Kidney glomerular epithelial cell (primary cell): ENCODE measurements around the gene GLYR1.

Experiments used
- DNase-seq: peaks from one replicate; lab custom pipeline; 2025; lab: John Stamatoyannopoulos, UW

GLYR1 gene

GRCh38 chr16:4805231-4805630, 41.9 kb downstream of the GLYR1 start:
- no peak for DNase-seq

DNA sequence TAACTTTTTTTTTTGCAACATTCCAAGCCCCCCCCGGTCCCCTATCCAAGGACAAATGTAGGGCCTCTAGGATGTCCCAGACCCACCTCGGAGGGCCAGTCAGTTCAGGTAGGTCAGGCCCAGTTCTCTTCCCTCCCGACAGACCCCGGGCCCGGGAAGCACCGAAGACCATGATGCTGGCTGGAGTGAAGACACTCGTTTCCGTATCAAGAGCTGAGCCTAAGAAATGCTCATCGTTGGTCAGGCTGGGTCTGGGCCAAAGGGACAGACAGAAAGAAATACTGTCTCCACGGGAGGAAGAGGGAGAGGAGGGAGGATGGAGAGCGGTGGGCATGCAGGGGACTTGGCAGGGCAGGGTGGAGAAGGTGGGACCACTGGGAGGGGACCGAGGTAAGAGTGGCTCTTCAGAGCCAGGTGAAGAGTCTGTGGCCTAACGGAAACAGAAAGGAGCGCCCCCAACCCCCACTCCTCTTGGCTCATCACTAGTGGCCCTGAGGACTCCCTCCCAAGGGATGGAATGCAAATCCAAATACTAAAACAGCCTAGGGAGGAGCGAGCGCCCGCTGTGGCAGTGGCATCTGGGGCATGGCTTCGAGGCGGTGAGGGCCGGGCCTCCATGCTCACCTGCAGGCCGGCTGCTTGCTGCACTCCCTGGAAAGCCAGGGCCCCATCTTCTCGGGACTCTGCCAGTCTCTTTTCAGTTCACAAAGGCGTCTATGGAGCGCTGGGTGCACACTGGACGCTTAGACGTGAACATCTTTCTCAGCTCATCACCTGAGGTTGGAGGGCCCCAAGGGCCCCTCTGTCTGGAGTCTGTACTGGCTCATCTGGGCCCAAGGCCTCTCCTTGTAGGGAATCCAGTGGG, 43.0 kb downstream of the GLYR1 start:
- DNase-seq: no peak

DNA sequence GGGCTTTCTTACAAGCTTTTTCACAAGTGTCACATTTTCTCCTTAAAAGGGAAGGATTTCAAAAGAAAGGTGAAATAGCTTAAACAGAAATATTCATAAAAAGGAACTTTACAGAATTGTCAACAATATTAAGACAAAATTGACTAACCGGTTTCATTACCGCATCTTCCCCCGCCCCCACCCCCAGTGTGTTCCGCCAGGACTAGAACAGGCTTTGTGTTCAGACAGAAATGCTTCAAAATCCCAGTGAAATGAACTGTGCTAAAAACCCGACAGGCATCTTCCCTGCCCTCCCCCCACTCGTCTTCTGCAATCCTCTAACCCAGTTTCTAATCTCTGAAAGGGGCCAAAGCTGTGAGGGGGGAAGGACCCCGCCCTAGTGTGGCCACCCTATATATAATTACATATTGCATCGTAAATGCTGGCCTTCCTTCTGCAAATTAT, 43.7 kb downstream of the GLYR1 start:
- DNase-seq: no peak

DNA sequence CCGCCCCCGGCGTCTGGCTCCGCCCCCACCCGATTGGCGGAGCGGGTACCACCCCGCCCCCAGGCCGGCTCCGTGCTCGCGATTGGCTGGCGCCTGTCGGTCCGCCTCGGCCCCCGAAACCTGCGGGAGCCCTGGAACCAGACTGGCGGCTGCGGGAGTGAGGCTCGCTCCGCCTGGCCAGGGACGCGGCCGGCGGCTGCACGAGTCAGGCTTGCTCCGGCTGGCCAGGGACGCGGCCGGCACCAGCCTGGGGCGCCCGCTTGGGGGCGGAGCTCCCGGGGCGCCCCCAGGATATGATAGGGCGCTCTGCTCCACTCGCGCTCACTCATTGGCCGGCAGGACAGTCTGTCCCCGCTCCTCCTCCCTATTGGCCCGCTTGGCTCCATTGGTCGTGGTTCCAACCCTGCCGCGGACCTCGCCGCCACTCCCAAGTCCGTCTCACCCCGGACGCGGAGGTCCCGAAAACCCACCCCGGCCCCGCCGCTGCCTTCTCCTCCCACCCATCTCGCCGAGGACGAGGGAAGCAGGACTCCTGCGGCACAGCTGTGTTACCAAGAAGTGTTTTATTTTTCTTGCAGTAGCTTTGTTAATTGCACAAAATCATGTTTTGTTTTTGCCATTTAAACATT, 44.3 kb downstream of the GLYR1 start:
- peak; percentile 89 for DNase-seq

- peak; percentile 47 for DNase-seq
Measured at GRCh38 chr16:4801962-4802658, 45.0 kb downstream of the GLYR1 start, which contains the start of gene ROGDI. Gene ROGDI, minus strand, starts transcription at chr16:4802633. Its CDS starts 62 bp downstream, at chr16:4802571.

- DNase-seq: no peak
Measured at GRCh38 chr16:4801051-4801961, 45.8 kb downstream of the GLYR1 start.

DNA sequence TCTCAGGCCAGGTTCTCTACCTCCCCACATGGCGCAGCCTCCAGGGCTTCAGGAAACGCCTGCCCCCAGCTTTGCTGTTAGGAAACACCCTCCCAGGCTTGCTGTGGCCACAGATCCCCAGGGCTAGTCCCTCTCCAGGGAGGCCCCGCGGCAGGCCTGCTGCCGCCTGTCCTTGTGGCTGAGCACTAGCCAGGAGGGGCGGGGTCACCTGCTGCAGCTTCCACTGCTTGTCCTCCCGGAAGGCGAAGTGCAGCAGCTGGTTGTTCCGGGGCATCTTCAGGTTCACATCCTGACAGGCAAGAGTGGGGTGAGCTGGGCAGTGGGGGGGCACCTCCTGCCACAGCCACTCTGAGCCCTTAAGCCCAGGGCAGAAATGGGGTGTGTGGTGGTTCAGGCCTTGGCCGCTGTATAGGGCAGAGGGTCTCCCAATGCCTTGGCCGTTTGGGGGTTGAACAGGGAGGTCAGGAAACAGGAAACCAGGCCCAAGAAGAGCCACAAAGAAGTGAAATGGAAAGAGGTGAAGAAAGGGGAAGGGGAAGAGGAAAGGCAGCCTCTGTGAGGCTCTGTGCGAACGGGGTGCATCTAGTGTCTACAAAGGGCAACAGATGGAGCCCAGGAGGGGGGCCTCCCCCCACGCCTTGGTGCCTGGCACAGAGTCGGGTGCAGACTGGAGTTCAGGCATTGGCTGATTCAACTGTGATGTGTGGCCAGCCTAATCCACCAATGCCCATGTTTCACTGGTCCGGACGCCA, 46.6 kb downstream of the GLYR1 start:
- DNase-seq: no peak

DNA sequence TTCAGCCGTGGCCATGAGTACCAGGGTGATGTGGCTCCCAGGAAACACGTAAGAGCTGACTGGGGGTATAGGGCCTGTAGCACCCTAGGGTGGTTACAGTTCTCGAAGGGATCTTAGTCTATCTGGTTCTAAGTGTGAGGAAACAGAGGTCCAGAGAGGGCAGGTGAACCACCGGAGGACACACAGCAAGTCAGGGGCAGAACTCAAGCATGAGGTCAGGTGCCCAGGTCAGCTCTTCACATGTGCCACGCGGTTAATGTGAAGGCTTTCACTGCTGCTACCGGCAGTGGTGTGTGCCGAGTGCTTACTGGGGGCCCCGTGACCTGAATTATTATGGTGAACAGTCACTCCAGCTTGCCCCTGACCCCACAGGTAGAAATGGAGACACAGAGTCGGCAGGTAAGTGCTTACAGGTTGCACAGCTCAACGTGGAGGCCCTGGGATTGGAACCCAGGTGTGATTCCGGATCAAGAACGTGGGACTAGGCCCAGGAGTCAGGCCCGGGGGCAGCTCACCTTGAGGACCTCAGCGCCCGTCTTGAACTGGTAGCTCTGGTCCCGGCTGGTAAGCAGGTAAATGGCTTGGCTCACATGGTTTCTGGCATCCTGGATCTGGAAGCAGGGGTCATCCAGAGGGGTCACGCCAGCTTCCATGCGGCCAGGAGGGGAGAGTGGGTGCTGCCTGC, 47.8 kb downstream of the GLYR1 start:
- no peak for DNase-seq

GRCh38 chr16:4798456-4798855, 48.6 kb downstream of the GLYR1 start:
- DNase-seq: no peak

DNA sequence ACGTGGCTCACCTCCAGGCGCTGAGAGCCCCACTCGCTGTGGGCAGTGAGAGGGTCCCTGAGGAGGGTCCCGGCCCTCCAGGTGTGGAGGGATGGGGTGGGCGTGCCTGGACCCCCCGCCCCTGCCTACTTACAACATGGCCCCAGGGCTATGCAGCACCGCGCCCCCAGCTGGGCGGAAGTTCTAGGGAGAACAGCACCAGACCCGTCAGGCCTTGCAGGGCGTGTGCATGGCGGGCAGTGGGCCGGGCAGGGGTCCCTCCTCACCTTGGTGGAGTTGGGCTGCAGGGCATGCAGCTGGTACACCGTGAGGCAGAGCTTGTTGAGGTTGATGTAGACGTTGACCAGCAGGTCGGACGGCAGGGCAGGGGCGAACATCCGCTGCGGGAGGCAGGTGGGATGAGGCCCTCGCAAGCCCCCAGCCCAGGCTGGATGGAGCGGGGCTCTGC, 49.3 kb downstream of the GLYR1 start:
- no peak for DNase-seq

DNA sequence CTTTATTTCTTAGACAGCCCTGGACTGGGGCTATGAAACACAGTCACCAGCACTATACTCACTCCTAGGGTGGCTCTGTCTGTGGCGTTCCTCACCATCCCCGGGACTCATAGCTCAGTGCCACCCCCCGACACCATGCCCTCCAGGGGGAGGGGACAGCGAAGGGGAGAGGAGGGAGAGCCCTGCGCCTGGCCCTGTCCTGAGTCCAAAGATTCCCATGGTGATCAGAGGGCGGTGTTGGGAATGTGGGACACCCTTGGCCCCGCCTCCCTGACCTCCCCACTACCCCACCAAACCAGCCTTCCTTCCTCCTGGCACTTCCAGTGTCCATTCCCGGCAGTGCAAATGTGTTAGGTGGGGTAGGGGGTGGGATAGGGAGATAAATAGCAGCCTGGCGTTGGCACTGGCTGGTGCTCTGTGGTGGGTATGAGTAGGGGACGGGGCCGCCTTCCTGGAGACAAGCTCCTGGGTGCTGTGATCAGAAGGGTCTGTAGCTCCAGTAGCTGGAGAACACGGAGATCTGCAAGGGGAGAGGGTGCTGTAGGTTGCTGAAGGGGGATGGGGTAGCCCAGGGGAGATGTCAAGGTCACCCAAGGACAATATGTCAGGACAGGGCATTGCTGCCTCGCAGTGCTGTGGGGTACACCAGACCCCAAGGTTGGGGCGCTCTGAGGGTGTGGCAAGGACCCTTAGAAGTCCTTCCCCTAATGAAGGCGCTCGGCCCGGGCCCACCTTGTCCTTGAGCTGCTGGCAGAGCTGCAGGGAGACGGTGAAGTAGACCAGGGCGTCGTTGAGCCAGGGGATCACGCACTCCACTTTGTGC, 49.9 kb downstream of the GLYR1 start:
- DNase-seq: no peak

GRCh38 chr16:4795828-4796572, 51.1 kb downstream of the GLYR1 start:
- no peak for DNase-seq

GRCh38 chr16:4795181-4795827, 51.8 kb downstream of the GLYR1 start, which contains the start of gene SMIM22:
Gene SMIM22, plus strand, starts transcription at chr16:4795369. Its CDS starts 366 bp downstream, at chr16:4795735.
- DNase-seq: no peak

DNA sequence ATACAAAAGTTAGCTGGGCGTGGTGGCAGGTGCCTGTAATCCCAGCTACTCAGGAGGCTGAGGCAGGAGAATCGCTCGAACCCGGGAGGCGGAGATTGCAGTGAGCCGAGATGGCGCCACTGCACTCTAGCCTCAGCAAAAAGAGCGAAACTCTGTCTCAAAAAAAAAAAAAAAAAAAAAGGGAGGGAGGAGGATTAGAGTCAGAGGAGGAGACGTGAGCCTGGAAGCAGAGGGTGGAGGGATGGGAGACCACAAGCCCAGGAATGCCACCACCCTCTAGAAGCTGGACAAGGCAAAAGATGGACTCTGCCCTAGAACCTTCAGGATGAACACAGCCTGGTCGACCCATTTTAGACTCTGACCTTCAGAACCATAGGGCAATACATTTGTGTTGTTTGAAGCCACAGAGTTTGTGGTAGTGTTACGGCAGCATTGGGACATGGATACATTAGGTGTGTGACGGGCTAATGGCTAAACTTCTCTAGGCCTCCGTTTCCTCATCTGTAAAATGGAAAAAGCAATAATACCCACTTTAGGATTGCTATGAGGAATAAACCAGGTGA, 54.1 kb downstream of the GLYR1 start:
- DNase-seq: no peak

GRCh38 chr16:4790871-4791270, 56.2 kb downstream of the GLYR1 start:
- DNase-seq: no peak

DNA sequence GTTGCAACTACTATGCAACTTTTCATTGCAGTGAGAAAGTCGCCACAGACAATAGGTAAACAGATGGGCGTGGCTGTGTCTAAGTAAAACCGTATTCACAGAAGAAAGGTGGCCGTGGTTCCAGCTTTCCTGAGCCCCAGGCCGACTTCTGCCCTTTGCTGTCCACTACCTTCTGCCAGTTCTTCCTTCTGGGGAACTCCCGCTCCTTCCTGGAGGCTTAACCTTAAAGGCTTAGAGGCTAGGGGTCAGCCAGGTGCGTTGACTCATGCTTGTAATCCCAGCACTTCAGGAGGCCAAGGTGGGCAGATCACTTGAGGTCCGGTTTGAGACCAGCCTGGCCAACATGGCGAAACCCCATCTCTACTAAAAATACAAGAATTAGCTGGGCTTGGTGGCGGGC, 56.8 kb downstream of the GLYR1 start:
- no peak for DNase-seq

- DNase-seq: no peak
Measured at GRCh38 chr16:4788910-4789309, 58.2 kb downstream of the GLYR1 start.

DNA sequence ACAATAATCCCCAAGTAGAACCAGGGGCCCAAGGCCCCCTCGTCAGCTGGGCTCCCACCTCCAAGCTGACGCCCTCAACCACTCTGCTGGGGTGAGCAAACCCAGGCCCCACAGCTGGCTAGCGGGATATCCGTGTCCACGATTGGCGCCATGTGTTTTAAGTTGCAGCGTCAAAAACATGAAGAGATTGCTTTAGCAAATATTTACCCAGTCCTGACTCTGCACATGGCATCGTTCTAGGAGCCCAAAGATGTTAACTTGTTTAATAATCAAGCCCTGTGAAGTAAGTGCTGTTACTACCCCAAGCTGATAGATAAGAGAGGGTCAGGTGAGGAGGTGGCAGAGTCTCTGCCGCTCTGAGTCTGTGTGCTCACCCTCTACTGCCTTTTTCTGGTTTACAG, 58.6 kb downstream of the GLYR1 start:
- no peak for DNase-seq
